ENCODE measurements around the gene ENO1. TPM values are rescaled to one million over a fixed set of nuclear protein-coding genes. Genes with fewer than 3 reads are reported as not detected.
A peak's percentile ranks its signal among the peaks of the same experiment; 100 is the strongest.
"Not testable (repeated sequence)": the region's sequence is repeated elsewhere in the genome, so short reads cannot be mapped to it uniquely, and the experiment has no call there.

The ENO1 gene
- 382 TPM for total RNA-seq

- no peak for DNase-seq (ENCODE audit: low spot score)
- no peak for ATAC-seq
Observed at GRCh38 chr1:8878448-8878697, at the start of gene ENO1. Gene ENO1, minus strand, starts transcription at chr1:8878686. Its CDS starts 3,778 bp downstream, at chr1:8874908.

DNA sequence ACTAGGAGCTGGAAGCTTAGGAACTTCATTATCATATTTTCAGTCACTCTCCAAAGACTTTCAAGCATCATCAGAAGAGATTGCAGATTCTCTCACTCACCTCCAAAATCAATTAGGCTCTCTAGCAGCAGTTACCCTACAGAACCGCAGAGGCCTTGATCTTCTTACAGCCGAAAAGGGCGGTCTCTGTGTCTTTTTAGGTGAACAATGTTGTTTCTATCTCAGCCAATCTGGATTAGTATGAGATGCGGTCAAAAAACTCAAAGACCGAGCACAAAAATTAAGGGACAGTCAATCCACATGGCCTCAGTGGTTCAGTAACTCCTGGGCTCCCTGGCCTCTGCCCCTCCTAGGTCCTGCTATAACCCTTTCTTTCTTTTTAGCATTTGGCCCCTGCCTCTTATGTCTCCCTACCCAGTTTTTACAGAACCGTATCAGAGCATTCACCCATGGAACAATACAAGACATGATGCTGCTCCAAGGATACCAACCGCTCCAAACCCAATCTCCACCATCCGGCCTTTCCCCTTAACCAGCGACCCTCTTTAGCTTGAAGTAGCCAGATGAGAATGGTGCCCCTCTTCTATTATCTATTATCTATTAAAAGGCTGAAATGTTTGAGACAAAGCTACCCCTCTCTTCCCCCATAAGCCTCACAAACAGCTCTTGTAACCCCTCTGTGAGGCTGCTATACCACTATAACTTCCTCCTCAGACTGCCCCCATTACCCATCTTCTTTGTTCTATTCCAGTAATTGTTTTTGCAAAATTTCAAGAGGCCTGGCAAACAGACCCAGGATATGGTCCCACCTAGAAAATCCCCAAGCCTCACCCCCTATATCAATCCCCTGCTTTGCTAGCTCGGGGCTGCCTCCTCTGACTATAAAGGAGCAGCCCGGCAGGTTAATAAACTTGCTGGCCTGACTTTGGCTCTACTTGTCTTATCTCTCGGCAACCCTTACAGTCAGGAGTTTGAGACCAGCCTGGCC lies 48.5 kb upstream of the ENO1 start:
- ATAC-seq = no peak
- no peak for DNase-seq (ENCODE audit: low spot score)

DNA sequence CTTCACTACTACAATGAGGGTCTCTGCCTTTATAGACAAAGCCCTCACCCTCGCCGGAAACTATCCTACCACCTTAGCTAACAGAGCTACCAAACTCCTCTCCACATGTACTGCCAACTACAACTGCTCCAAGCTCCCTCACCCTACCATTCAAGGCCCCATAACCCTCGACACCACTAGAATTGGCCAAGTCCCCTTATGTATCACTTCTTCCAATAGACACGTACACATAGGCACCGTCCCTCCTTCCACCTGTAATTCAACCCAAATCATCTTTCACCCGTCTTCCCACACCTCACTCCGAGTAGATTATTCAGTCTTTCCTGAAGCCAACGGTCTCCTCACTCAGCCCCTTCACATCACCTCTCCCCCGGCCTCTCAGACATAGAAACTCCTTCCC lies 47.5 kb upstream of the ENO1 start:
- DNase-seq (ENCODE audit: low spot score) (no peak), ATAC-seq (no peak)

DNA sequence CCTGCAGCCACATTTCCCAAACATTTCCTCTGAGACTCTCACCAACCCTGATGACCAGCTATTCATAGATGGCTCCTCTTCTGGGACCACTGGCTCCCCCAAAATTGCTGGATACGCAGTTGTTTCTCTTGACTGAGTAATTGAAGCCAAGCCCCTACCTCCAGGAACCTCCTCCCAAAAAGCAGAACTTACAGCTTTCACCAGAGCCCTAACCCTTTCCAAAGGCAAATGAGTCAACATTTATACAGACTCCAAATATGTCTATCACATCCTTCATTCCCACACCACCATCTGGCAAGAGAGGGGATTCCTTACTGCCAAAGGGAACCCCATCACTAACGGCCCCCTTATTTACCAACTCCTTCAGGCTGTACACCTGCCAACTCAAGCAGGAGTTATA lies 46.9 kb upstream of the ENO1 start:
- no peak for DNase-seq (ENCODE audit: low spot score)
- ATAC-seq = no peak

DNA sequence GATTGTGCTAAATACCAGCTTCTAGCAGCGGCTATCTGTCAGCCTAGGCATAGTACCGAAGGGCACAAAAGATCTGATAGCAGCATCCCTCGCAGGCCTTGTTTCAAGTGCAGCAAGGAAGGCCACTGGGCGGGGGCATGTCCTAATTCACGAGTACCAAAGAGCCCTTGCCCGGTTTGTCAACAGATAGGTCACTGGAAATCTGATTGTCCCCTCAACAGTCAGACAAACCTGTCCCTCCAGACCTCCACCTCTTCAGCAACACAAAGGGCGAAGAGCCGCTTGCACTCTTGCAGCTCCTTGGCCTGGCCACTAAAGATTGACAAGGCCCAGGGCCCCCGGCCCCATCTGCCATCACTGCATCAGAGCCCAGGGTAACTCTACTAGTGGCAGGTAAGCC lies 44.5 kb upstream of the ENO1 start:
- ATAC-seq = no peak

DNA sequence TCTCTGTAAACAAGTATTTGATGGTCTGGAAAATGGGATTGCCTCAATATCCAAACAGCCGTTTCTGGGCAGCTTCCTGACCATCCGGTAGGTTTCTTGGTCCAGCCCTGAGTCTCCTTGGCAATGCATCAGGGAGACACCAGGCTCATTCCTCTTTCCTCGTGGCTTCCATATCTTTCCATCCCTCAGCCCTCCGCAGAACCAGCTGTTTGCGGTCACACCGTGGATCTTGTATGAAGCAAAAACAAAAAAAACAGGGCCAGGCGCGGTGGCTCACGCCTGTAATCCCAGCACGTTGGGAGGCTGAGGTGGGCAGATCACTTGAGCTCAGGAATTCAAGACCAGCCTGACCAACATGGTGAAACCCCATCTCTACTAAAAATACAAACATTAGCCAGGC lies 39.0 kb upstream of the ENO1 start:
- ATAC-seq; DNase-seq (ENCODE audit: low spot score): not testable (repeated sequence)

More for the DNA sequence above, 44.5 kb upstream of the ENO1 start:
- no peak for DNase-seq (ENCODE audit: low spot score)

DNA sequence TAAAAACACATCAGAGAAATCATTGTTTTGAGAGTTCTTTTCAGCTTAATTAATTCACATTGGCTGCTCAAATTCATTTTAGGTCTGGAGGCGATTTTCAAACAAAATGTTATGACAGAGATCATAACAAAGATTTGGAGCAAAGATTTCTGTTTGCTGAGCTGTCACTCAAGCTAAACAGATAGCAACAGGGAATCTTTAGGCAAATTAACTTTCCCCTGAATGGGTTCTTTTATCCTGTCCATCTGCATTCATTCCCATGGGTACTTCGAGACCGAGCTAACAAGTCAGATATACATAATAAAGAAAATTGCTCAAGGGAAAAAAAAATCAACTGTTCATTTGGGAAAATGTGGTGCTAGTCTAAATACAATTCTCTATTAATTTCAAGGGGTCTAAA lies 37.0 kb upstream of the ENO1 start:
- no peak for ATAC-seq
- DNase-seq (ENCODE audit: low spot score) = no peak

- DNase-seq (ENCODE audit: low spot score) = no peak
- no peak for ATAC-seq
Observed at GRCh38 chr1:8914466-8914865, 36.0 kb upstream of the ENO1 start.

GRCh38 chr1:8913457-8913856 lies 35.0 kb upstream of the ENO1 start:
- DNase-seq (ENCODE audit: low spot score) (no peak), ATAC-seq (no peak)

- ATAC-seq = no peak
Observed at GRCh38 chr1:8911416-8912309, 33.2 kb upstream of the ENO1 start.

GRCh38 chr1:8910914-8911313 lies 32.4 kb upstream of the ENO1 start:
- DNase-seq (ENCODE audit: low spot score) = no peak

More at GRCh38 chr1:8911416-8912309, 33.2 kb upstream of the ENO1 start:
- DNase-seq (ENCODE audit: low spot score) = no peak

DNA sequence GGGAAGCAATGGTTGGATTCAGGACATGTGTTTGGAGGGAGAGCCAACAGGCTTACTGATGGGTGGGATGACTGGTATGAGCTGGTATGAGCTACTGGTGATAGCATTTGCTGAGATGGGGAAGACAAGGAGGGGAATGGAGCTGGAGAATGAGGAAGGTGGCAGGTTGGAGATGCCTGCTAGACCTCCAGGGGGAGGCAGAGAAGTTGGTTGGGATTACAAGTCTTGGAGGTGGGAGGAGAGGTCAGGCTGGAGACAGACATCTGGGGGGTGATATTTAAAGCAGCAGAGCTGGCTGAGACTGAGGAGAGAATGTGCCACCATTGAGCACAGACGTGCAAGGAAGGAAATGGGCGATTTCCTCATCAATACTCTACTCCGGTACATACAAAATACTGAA lies 31.8 kb upstream of the ENO1 start:
- ATAC-seq (no peak), DNase-seq (ENCODE audit: low spot score) (no peak)

More at GRCh38 chr1:8910914-8911313, 32.4 kb upstream of the ENO1 start:
- ATAC-seq = peak; percentile 36

DNA sequence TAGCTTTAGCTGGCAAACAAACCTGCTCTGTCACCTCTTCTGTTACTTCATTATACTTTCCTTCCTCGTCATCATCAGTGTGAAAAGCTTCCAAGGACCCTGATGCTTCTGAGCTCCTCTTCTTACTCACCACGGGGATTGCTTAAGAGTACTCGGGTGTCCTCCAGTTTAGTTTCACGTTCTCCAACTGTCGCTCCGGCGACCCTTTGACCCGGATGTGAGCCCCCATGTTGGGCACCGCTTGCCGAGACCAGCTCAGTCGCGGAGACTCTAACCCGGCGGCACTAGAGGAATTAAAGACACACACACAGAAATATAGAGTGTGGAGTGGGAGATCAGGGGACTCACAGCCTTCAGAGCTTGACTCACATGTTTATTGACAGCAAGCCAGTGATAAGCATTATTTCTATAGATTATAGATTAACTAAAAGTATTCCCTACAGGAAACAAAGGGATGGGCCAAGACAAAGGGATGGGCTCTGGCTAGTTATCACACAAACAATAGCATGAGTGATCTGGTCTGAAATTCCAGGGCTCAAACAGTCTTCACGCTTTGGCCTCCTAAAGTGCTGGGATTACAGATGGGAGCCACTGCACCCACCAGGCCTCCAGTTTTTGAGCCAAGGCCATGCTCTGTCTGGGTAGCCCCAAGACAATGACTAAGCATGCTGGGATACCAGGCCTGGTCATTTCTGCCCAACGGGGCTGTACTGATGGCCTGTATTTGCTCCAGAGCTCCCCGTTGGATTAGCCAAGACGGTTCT lies 30.1 kb upstream of the ENO1 start:
- DNase-seq (ENCODE audit: low spot score) = no peak
- no peak for ATAC-seq

DNA sequence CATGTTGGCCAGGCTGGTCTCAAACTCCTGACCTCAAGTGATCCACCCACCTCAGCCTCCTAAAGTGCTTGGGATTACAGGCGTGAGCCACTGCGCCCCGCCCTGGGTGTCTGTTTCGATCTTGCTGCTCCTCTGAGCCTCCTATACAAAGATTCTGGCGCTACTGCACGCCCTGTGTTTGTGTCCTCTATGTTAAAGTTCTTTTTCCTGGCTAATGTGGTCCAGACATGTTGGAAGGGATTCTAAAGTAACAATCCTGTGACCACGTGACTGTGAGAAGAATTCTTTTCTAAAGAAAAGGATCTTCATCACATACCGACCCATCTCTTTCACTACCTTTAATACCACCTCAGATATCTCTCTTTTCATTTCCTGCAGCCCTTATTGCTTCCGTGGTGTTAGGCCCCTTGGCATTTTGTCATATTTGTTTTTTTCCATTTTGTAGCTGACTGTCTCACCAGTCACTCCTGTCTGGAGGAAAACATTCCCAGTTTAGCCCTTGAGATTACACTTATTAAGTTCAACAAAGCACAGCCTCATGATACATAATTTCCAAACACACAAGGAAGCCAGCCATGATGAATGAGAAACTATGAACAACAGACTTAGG lies 27.2 kb upstream of the ENO1 start:
- DNase-seq (ENCODE audit: low spot score) (no peak), ATAC-seq (no peak)

DNA sequence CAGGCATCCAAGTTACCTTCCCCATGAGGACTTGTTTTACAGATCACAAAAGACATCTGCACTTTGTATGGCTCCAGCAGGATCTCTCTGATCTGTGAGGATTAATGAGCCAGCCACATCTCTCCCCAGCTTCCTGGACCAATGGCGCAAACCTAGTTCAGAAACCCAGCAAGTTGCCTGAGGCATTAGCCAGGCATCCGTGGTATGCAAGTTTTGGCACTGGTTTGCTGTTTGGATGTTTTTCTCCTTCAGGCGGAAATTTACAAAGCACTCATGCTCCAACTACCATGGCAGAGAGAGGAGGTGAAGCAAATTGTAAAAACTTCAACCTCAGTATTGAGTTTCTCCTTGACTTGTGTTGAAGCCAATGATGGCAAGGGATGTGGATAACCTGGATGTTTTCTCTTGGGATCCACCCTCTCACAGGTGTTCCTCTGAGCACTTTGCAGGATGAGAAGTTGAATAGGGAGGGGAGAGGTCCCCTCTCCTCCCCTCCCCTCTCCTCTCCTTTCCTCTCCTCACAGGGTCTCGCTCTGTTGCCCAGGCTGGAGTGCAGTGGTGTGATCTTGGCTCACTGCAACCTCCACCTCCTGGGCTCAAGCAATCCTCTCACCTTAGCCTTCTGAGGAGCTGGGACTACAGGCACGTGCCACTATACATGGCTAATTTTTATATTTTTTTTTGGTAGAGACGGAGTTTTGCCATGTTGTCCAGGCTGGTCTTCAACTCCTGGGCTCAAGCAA lies 25.6 kb upstream of the ENO1 start:
- peak; percentile 16 for ATAC-seq
- DNase-seq (ENCODE audit: low spot score) = no peak

GRCh38 chr1:8903410-8903809 lies 24.9 kb upstream of the ENO1 start:
- ATAC-seq (peak; percentile 78), DNase-seq (ENCODE audit: low spot score) (no peak)

DNA sequence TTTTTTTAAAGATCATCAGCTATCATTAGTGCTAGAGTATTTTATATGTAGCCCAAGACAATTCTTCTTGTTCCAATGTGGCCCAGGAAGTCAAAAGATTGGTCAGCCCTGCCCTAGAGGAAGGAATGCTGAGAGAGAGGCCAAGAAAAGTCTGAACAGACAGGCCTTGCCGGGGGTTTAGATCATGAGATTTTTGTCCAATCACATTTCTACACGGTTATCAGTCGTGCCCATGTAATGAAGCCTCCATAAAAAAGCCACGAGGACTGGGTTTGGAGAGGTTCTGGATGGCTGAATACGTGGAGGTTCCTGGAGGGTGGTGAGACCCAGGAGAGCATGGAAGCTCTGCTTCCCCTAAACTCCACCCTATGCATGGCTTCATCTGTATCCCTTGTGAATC lies 24.3 kb upstream of the ENO1 start:
- no peak for DNase-seq (ENCODE audit: low spot score)
- no peak for ATAC-seq

- ATAC-seq; DNase-seq (ENCODE audit: low spot score): not testable (repeated sequence)
Observed at GRCh38 chr1:8900684-8901083, 22.2 kb upstream of the ENO1 start.

GRCh38 chr1:8899046-8899445 lies 20.6 kb upstream of the ENO1 start:
- ATAC-seq (no peak), DNase-seq (ENCODE audit: low spot score) (no peak)

- not testable (repeated sequence) for ATAC-seq; DNase-seq (ENCODE audit: low spot score)
Observed at GRCh38 chr1:8898418-8898817, 19.9 kb upstream of the ENO1 start.
